HG02610 (cell line): ENCODE data around the gene BCAS1.
A peak's percentile ranks its signal among the peaks of the same experiment; 100 is the strongest.
"Not testable (repeated sequence)": the region's sequence is repeated elsewhere in the genome, so short reads cannot be mapped to it uniquely, and the experiment has no call there.

Experiments used
- ATAC-seq: cut with Tn5 transposase; IDR thresholded peaks from one replicate; pipeline ENCODE4 v1.9.1; 2021; ENCODE audit warnings: mild to moderate bottlenecking, moderate library complexity; ENCODE audit not compliant: unreplicated experiment

Gene BCAS1

DNA sequence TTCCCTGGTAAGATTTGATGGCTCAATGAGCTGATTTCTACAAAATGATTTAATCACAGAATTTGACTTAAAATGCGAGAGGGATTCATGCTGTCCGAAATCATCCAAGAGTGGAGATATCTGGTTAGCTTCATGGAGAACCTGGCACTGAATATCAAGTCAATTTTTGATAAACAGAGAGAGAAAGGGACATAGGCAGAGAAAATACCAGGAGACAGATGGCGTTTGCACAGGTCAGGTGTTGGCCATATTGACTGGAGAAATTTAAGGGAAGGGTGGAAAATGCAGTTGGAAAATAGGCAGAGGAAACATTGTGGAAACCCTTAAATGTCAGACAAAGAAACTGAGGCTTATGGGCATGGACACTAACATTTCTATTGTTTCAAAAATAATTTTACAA lies 47.0 kb downstream of the BCAS1 start:
- no peak for ATAC-seq

- no peak for ATAC-seq
Observed at GRCh38 chr20:54021446-54022235, 48.8 kb downstream of the BCAS1 start.

GRCh38 chr20:54020868-54021267 lies 49.5 kb downstream of the BCAS1 start:
- no peak for ATAC-seq

GRCh38 chr20:54020348-54020747 lies 50.0 kb downstream of the BCAS1 start:
- ATAC-seq = no peak

- ATAC-seq = no peak
Observed at GRCh38 chr20:54019585-54019984, 50.8 kb downstream of the BCAS1 start.

GRCh38 chr20:54019127-54019526 lies 51.3 kb downstream of the BCAS1 start:
- ATAC-seq = no peak

- ATAC-seq = peak; percentile 88
Observed at GRCh38 chr20:54017846-54018245, 52.5 kb downstream of the BCAS1 start.

- ATAC-seq = no peak
Observed at GRCh38 chr20:54015496-54015895, 54.9 kb downstream of the BCAS1 start.

- no peak for ATAC-seq
Observed at GRCh38 chr20:54014293-54014926, 56.0 kb downstream of the BCAS1 start.

DNA sequence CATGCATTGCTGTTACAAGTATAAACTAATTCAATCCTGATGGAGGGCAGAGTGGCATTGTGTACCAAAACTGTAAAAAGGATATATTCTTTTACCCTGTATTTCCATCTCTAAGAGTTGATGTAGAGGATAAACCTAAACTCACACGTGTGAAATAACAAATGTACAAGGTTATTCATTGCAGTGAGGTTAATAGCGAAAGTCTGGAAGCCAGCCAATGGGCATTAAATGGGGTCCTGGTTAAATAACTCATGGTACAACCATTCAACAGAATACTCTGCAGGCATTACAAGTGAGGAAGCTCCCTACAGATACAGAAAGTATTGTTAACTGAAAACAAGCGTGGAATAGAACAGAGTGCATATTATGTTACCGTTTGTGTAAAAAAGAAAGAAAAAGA lies 56.9 kb downstream of the BCAS1 start:
- no peak for ATAC-seq

DNA sequence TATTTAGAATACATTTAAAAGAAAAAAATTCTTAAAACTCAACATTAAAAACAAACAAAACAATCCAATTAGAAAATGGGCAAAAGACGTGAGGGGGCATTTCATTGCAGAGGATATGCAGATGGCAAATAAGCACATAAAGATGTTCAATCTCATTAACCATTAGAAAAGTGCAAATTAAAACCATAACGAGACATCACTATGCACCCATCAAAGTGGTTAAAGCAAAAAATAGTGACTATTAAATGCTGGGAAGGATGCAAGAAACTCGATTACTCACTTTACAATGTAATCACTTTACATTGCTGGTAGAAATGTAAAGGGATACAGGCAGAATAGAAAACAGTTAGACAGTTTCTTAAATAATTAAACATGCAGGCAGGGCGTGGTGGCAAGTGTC lies 59.0 kb downstream of the BCAS1 start:
- no peak for ATAC-seq

DNA sequence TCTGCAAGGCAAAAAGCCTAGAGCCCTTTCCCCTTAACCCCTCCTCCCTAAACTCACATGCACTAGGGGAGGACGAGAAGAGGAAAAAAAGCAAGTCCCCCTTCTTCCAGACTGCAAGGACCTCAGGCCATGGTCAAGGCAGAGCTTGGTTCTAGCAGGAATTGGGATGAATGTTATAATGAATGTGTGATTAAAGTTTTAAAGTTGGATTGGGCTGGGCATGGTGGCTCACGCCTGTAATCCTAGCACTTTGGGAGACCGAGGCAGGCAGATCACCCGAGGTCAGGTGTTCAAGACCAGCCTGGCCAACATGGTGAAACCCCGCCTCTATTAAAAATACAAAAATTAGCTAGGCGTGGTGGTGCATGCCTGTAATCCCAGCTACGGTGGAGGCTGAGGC lies 64.2 kb downstream of the BCAS1 start:
- ATAC-seq = not testable (repeated sequence)

- no peak for ATAC-seq
Observed at GRCh38 chr20:54005524-54005923, 64.9 kb downstream of the BCAS1 start.

GRCh38 chr20:54004445-54004844 lies 65.9 kb downstream of the BCAS1 start:
- peak; percentile 99 for ATAC-seq

DNA sequence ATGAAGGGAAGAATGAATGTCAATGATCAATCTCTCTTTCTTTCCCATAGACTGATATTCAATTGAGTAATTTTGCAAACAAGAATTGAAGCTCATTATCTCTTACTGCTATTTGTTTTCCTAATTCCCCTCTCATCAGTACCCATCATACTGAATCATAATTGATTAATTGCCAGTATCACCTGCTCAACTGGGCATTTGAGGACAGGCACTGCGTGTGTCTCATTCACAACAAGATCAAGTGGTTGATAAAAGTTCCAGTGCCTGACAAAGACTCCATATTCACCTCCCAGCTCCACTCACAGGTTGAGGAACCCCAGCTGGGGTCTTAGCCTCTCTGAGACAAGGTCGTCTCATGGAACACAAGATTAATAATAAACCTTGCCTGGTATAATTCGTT lies 67.7 kb downstream of the BCAS1 start:
- ATAC-seq = no peak

DNA sequence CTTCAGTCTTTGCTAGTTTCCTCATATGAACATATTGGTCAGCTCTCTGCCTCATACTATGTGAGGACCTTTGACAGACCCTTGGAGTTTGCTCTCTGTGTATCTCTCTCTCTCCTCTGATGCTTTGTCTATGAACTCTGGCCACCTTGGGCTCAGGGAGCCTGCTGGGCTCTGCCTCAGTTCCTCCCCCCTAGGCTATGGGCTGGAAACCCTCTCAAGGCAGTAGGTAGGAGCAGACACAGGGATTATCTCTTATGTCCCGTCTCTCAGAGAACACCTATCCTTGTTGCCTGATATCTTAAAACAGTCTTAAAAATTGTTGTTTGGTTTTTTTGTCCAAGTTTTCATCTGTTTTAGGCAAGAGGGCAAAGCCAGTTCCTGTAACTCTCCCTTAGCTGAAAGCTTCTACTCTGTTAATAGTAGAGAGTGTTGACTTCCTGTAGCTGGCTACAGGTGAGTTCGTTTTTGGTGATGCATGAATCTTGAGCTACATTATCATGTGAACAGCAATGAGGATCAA lies 68.3 kb downstream of the BCAS1 start:
- ATAC-seq = no peak

GRCh38 chr20:54000914-54001313 lies 69.5 kb downstream of the BCAS1 start:
- no peak for ATAC-seq

- no peak for ATAC-seq
Observed at GRCh38 chr20:54000262-54000661, 70.1 kb downstream of the BCAS1 start.

- ATAC-seq = no peak
Observed at GRCh38 chr20:53999077-53999476, 71.3 kb downstream of the BCAS1 start.

DNA sequence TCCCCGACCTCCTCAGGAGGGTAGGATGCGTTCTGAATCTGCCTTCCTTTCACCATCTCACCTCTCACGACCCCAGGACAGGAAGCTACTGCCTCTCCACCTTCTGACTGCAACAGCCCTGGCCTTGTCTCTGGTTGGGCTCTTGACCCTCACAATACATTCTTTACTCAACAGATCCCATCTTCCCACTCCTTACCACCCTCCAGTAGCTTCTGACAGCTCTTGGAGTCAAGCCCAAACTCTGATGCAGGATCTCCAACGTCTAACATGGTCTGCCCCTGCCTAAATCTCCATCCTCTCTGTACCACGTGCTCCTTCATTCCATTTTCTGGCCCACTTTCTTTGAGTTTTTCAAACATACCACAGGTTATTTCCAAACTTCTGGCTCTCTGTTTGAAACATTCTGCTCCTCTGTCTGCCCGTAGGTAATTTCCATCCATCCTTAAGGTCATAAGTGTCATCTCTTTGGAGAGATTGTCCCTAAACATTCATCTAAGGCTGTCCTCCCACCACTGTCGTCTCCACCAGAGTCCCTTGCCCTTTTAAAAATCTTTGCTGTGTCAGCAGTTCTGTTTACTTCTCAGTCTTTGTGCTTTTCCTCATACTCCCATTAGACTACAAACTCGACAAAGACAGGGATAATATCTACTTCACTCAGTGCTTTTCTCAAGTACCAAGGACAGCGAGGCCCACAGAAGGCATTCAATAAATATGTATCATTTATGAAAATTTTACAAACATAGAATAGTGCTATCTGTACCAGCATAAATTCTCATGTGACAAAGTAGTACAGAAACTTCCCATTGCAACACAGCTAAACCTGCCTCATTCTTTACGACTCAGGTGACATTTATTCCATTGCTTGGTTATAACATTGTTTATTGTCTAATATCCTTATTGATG lies 73.6 kb downstream of the BCAS1 start:
- no peak for ATAC-seq

GRCh38 chr20:53995949-53996348 lies 74.4 kb downstream of the BCAS1 start:
- no peak for ATAC-seq
